Measurements from ENCODE around the gene EYS. TPM values are rescaled to one million over a fixed set of nuclear protein-coding genes. Genes with fewer than 3 reads are reported as not detected.
"Not testable (repeated sequence)": the region's sequence is repeated elsewhere in the genome, so short reads cannot be mapped to it uniquely, and the experiment has no call there.

Gene EYS
- total RNA-seq, 2 experiments from 2014 or later: not detected

DNA sequence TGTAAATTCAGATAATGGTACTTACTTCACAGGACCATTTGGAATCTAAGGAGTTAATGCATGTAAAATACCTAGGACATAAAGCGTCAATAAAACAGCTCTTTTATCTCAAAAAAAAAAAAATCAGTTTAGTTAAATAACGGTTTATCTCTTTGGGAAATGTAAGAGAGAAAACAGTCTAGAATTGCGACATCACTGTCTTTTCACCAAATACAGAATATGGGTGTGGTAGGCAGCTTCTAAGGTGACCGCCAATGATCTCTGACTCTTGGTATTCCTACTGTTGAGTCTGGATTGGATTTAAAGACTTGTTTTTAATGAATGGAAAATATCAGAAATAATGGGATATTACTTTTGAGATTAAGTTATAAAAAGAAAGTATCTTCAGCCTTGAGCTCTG, 111.5 kb downstream of the EYS start:
- CTCF ChIA-PET: no interaction called here
- DNase-seq (no peak), ATAC-seq (no peak)
- H3K4me3 Mint-ChIP-seq: no peak overlapping the region
- H3K4me1 Mint-ChIP-seq: no peaks in the 10 kb centered on the region
- H3K27ac Mint-ChIP-seq: no peak overlapping the region
- H3K9me3 Mint-ChIP-seq (ENCODE audit: low read depth): peaks cover 10% of the 10 kb centered on the region
- H3K27me3 Mint-ChIP-seq: no peaks in the 10 kb centered on the region
- no peaks in the 10 kb centered on the region for H3K36me3 Mint-ChIP-seq

- ATAC-seq (no peak), DNase-seq (no peak)
- Mint-ChIP-seq H3K36me3 (no peaks in the 10 kb centered on the region), H3K27ac (no peak overlapping the region), H3K9me3 (ENCODE audit: low read depth) (peaks cover 10% of the 10 kb centered on the region), H3K4me3 (no peak overlapping the region), H3K27me3 (no peaks in the 10 kb centered on the region), H3K4me1 (no peaks in the 10 kb centered on the region)
- CTCF ChIA-PET: no interaction called here
These were observed 136.7 kb downstream of the EYS start for GRCh38 chr6:65570340-65570739.

DNA sequence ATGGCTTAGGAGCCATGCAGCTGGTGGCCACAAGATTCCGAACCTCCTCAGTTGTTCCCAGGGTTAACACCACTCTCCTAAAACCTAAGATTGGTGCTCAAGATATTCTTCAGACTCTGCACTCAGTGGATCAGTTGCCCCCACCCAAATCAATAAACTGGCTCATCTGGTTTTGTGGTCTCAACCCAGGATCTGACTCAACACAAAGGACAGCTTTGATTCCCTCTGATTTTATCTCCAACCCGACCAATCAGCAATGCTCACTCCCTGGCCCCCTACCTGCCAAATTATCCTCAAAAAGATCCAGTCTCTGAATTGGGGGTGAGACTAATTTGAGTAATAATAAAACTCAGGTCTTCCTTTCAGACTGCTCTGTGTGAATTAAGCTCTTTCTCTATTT, 137.5 kb downstream of the EYS start:
- Mint-ChIP-seq H3K4me1 (no peaks in the 10 kb centered on the region), H3K27me3 (no peaks in the 10 kb centered on the region)

DNA sequence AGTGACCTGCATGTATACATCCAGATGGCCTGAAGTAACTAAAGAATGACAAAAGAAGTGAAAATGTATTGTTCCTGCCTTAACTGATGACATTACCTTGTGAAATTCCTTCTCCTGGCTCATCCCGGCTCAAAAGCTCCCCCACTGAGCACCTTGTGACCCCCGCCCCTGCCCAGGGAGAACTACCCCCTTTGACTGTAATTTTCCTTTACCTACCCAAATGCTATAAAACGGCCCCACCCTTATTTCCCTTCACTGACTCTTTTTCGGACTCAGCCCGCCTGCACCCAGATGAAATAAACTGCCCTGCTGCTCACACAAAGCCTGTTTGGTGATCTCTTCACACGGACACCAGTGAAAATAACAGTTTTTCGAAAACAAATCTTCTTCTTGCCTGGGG, 138.0 kb downstream of the EYS start:
- H3K9me3 Mint-ChIP-seq (ENCODE audit: low read depth); DNase-seq; H3K4me3 Mint-ChIP-seq; H3K36me3 Mint-ChIP-seq; H3K27ac Mint-ChIP-seq; CTCF ChIA-PET; H3K27me3 Mint-ChIP-seq; H3K4me1 Mint-ChIP-seq; ATAC-seq: not testable (repeated sequence)

More for the DNA sequence above, 137.5 kb downstream of the EYS start:
- Mint-ChIP-seq H3K36me3 (no peaks in the 10 kb centered on the region), H3K27ac (no peak overlapping the region), H3K9me3 (ENCODE audit: low read depth) (peaks cover 10% of the 10 kb centered on the region), H3K4me3 (no peak overlapping the region)
- CTCF ChIA-PET: no interaction called here
- no peak for ATAC-seq
- no peak for DNase-seq

- DNase-seq: no peak
- ATAC-seq: no peak
- H3K27me3 Mint-ChIP-seq: no peaks in the 10 kb centered on the region
- no peaks in the 10 kb centered on the region for H3K36me3 Mint-ChIP-seq
- peaks cover 8% of the 10 kb centered on the region for H3K9me3 Mint-ChIP-seq (ENCODE audit: low read depth)
- no peaks in the 10 kb centered on the region for H3K4me1 Mint-ChIP-seq
- CTCF ChIA-PET: no interaction called here
- H3K4me3 Mint-ChIP-seq: no peak overlapping the region
- H3K27ac Mint-ChIP-seq: no peak overlapping the region
These were observed 140.9 kb downstream of the EYS start for GRCh38 chr6:65566117-65566516.

DNA sequence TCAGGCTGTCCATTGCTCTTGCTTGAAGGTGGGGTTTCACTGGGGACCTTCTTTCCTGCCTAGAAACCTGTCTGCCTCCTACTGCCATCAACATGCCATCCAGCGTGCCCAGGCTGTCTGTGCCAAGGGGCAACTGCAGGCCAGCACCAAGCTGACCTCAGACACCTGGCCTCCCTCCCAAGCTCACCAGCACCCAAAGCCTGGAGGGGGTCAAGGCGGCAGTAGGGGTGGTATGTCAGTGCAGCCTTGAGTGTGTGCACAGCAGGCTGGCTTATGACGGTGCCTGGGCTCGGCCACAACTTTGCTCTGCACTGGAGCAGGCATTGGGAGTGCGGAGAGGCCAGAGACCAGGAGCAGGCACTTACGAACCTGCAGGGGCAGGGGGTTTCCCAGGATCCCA, 149.0 kb downstream of the EYS start:
- Mint-ChIP-seq H3K27ac (no peak overlapping the region), H3K9me3 (ENCODE audit: low read depth) (no peaks in the 10 kb centered on the region), H3K4me3 (no peak overlapping the region), H3K27me3 (no peaks in the 10 kb centered on the region), H3K4me1 (no peaks in the 10 kb centered on the region), H3K36me3 (no peaks in the 10 kb centered on the region)
- DNase-seq (no peak), ATAC-seq (no peak)
- CTCF ChIA-PET: no interaction called here

- no peaks in the 10 kb centered on the region for H3K36me3 Mint-ChIP-seq
- no peak for ATAC-seq
- CTCF ChIA-PET: no interaction called here
- H3K27ac Mint-ChIP-seq: no peak overlapping the region
- no peaks in the 10 kb centered on the region for H3K9me3 Mint-ChIP-seq (ENCODE audit: low read depth)
- H3K4me1 Mint-ChIP-seq: no peaks in the 10 kb centered on the region
- H3K4me3 Mint-ChIP-seq: no peak overlapping the region
- DNase-seq: no peak
- no peaks in the 10 kb centered on the region for H3K27me3 Mint-ChIP-seq
These were observed 149.8 kb downstream of the EYS start for GRCh38 chr6:65557224-65557623.

DNA sequence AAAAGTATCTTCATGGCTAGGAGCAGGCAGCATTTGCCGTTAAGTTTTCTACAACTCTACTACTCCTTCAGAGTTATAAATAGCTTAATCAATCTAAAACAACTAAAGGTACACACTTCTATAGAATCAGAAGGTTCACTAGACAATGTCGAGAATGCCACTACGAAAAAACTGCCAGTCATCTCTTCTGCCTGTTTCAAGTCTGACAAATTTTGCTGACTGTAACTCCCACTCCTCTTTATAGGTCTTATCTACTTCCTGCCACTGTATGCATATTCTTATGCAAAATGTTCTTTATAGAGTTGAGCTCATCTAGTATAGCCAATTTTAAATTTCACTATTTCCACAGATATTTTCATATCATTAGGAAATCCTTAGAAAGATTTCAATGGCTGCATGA, 160.1 kb downstream of the EYS start:
- DNase-seq (no peak), ATAC-seq (no peak)
- no peaks in the 10 kb centered on the region for H3K27me3 Mint-ChIP-seq
- no peaks in the 10 kb centered on the region for H3K36me3 Mint-ChIP-seq
- CTCF ChIA-PET: no interaction called here
- H3K4me3 Mint-ChIP-seq: no peak overlapping the region
- H3K27ac Mint-ChIP-seq: no peak overlapping the region
- H3K4me1 Mint-ChIP-seq: no peaks in the 10 kb centered on the region
- H3K9me3 Mint-ChIP-seq (ENCODE audit: low read depth): peaks cover 3% of the 10 kb centered on the region

DNA sequence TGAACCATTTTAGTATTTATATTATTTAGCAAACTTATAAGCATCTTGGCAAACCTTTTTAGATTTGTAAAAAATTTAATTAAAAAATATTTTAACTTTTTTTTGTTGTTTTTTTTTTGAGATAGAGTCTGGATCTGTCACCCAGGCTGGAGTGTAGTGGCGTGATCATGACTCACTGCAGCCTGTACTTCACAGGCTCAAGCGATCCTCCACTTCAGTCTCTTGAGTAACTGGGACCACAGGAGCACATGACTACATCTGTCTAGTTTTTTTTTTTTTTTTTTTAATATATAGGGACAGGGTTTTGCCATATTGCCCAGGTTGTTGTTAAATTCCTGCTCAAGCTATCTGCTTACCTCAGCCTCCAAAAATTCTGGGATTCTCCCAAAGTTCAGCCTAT, 161.1 kb downstream of the EYS start:
- H3K4me1 Mint-ChIP-seq: no peaks in the 10 kb centered on the region
- ATAC-seq (no peak), DNase-seq (no peak)
- no peaks in the 10 kb centered on the region for H3K36me3 Mint-ChIP-seq
- CTCF ChIA-PET: no interaction called here
- peaks cover 3% of the 10 kb centered on the region for H3K9me3 Mint-ChIP-seq (ENCODE audit: low read depth)
- H3K27ac Mint-ChIP-seq: no peak overlapping the region
- H3K27me3 Mint-ChIP-seq: no peaks in the 10 kb centered on the region
- H3K4me3 Mint-ChIP-seq: no peak overlapping the region

- Mint-ChIP-seq H3K4me1 (no peaks in the 10 kb centered on the region), H3K27me3 (no peaks in the 10 kb centered on the region), H3K9me3 (ENCODE audit: low read depth) (peaks cover 5% of the 10 kb centered on the region), H3K36me3 (no peaks in the 10 kb centered on the region), H3K27ac (no peak overlapping the region), H3K4me3 (no peak overlapping the region)
- DNase-seq (no peak), ATAC-seq (no peak)
- CTCF ChIA-PET: no interaction called here
These were observed 168.4 kb downstream of the EYS start for GRCh38 chr6:65538644-65539043.

- ATAC-seq (no peak), DNase-seq (no peak)
- Mint-ChIP-seq H3K9me3 (ENCODE audit: low read depth) (peaks cover 5% of the 10 kb centered on the region), H3K4me1 (no peaks in the 10 kb centered on the region), H3K27ac (no peak overlapping the region), H3K27me3 (no peaks in the 10 kb centered on the region), H3K36me3 (no peaks in the 10 kb centered on the region), H3K4me3 (no peak overlapping the region)
- CTCF ChIA-PET: no interaction called here
These were observed 169.4 kb downstream of the EYS start for GRCh38 chr6:65537600-65537999.

DNA sequence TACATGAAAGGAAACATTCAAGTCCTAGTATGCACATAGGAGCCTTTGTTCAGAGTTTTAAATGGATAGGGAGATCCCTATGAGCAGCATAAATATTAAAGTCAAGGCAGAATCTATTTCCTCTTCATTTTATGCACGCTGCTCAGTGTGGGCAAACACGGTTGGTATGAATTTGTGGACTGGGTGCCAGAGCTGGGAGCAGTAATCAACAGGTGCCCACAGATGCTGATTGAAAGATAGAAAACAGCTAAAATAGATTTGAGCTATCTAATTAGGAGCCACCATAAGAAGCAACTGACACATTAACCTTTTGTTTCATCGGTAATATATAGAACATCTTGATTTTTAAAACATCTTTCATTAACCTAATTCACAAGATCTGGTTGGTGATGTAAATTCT, 175.5 kb downstream of the EYS start:
- Mint-ChIP-seq H3K4me3 (no peak overlapping the region), H3K27ac (no peak overlapping the region), H3K4me1 (no peaks in the 10 kb centered on the region), H3K9me3 (ENCODE audit: low read depth) (peaks cover 11% of the 10 kb centered on the region), H3K36me3 (no peaks in the 10 kb centered on the region), H3K27me3 (no peaks in the 10 kb centered on the region)
- ATAC-seq (no peak), DNase-seq (no peak)
- CTCF ChIA-PET: no interaction called here

GRCh38 chr6:65524232-65524631, 182.8 kb downstream of the EYS start:
- CTCF ChIA-PET: no interaction called here

DNA sequence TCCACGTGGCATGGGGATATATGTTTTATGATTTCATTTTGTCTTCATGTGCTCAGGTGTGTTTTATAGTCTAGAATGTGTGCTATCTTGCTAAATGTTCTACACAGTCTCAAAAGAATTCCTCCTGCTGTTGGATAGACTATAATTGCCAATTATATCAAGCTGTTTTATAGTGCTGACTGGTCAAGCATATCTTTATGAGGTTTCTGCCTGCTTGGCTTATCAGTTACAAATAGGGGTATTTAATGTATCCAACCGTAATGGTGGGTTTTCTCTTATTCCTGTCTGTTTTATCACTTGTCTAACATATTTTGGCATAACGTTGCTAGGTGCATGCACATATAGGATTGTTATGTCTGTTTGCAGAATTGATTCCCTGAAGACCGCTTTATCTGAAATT, 201.3 kb downstream of the EYS start:
- CTCF ChIA-PET: no interaction called here
- Mint-ChIP-seq H3K36me3 (no peaks in the 10 kb centered on the region), H3K4me1 (no peaks in the 10 kb centered on the region)

More at GRCh38 chr6:65524232-65524631, 182.8 kb downstream of the EYS start:
- Mint-ChIP-seq H3K36me3 (no peaks in the 10 kb centered on the region), H3K4me1 (no peaks in the 10 kb centered on the region), H3K27me3 (no peaks in the 10 kb centered on the region), H3K27ac (no peak overlapping the region), H3K9me3 (ENCODE audit: low read depth) (peaks cover 8% of the 10 kb centered on the region), H3K4me3 (no peak overlapping the region)
- ATAC-seq: no peak
- no peak for DNase-seq

GRCh38 chr6:65501045-65501444, 206.0 kb downstream of the EYS start:
- Mint-ChIP-seq H3K36me3 (no peaks in the 10 kb centered on the region), H3K9me3 (ENCODE audit: low read depth) (peaks cover 5% of the 10 kb centered on the region), H3K4me3 (no peak overlapping the region), H3K4me1 (no peaks in the 10 kb centered on the region), H3K27me3 (no peaks in the 10 kb centered on the region), H3K27ac (no peak overlapping the region)
- ATAC-seq: no peak
- no peak for DNase-seq
- CTCF ChIA-PET: no interaction called here

More for the DNA sequence above, 201.3 kb downstream of the EYS start:
- ATAC-seq: no peak
- H3K27ac Mint-ChIP-seq: no peak overlapping the region
- H3K9me3 Mint-ChIP-seq (ENCODE audit: low read depth): peaks cover 7% of the 10 kb centered on the region
- no peaks in the 10 kb centered on the region for H3K27me3 Mint-ChIP-seq
- DNase-seq: no peak
- no peak overlapping the region for H3K4me3 Mint-ChIP-seq
